H1 (cell line): Measurements from ENCODE around the gene ZAR1L.

ENCODE experiments used
- CEBPB ChIP-seq: IDR thresholded peaks from 2 replicates; pipeline ENCODE4 v1.6.1; 2012; ENCODE audit warnings: low read depth, low read length
- GABPA ChIP-seq: IDR thresholded peaks from 2 replicates; pipeline ENCODE4 v1.6.1; 2011; ENCODE audit warnings: mild to moderate bottlenecking, low read length, moderate library complexity, borderline replicate concordance; ENCODE audit not compliant: insufficient read depth
- HDAC2 ChIP-seq, 2 experiments: fragments of 300-600 bp in 1 of 2; sonication (generic) in 1 of 2; IDR thresholded peaks; 2 replicates each; pipeline ENCODE4 v1.6.1; 2011 to 2012; ENCODE audit warnings: low read depth in 2 of 2, low read length in 2 of 2, mild to moderate bottlenecking in 2 of 2, moderate library complexity in 2 of 2, borderline replicate concordance in 1 of 2, inconsistent platforms in 1 of 2
- PHF8 ChIP-seq: fragments of 200-600 bp; sonication (generic); conservative IDR thresholded peaks from 2 replicates; pipeline ENCODE4 v1.7.1; 2012; ENCODE audit warnings: low read depth, mild to moderate bottlenecking, inconsistent platforms, low read length, moderate library complexity
- POLR2A ChIP-seq, 2 experiments: IDR thresholded peaks; 1 replicate in 1 of 2; 2 replicates in 1 of 2; pipeline ENCODE4 v1.6.1; 2011; ENCODE audit warnings: low read depth in 2 of 2, low read length in 2 of 2, mild to moderate bottlenecking in 2 of 2; ENCODE audit errors: control extremely low read depth in 1 of 2
- POLR2AphosphoS5 ChIP-seq: IDR thresholded peaks from 2 replicates; pipeline ENCODE4 v1.6.1; 2011; ENCODE audit warnings: low read depth, low read length
- SAP30 ChIP-seq: fragments of 300-600 bp; sonication (generic); IDR thresholded peaks from 2 replicates; pipeline ENCODE4 v1.7.1; 2012; ENCODE audit warnings: low read length, moderate library complexity, mild to moderate bottlenecking, inconsistent platforms; ENCODE audit not compliant: insufficient read depth, insufficient replicate concordance
- SIN3A ChIP-seq, 2 experiments: IDR thresholded peaks in 1 of 2; conservative IDR thresholded peaks in 1 of 2; 2 replicates each; pipeline ENCODE4 v1.6.1; 2011 to 2012; ENCODE audit warnings: low read length in 2 of 2, improper control_type of control experiment in 1 of 2, low read depth in 1 of 2, mild to moderate bottlenecking in 1 of 2
- SP1 ChIP-seq: IDR thresholded peaks from 2 replicates; pipeline ENCODE4 v1.6.1; 2011; ENCODE audit warnings: low read depth, low read length
- TAF1 ChIP-seq: IDR thresholded peaks from 2 replicates; pipeline ENCODE4 v1.6.1; 2011; ENCODE audit warnings: mild to moderate bottlenecking, low read depth, low read length
- TF ChIP-seq, protein P1 (sequence below), 3 experiments: IDR thresholded peaks; 1 replicate in 2 of 3; 2 replicates in 1 of 3; pipeline versions ENCODE4 v1.5.1 to v1.6.1; 2011; ENCODE audit warnings: low read length in 3 of 3, mild to moderate bottlenecking in 3 of 3, inconsistent platforms in 2 of 3, low read depth in 1 of 3, moderate library complexity in 1 of 3; ENCODE audit not compliant: insufficient read depth in 1 of 3; ENCODE audit errors: control extremely low read depth in 1 of 3
- TF ChIP-seq, protein P2 (sequence below): IDR thresholded peaks from 2 replicates; pipeline ENCODE4 v1.6.1; 2011; ENCODE audit warnings: low read depth, mild to moderate bottlenecking, low read length; ENCODE audit not compliant: insufficient read depth

DNA sequence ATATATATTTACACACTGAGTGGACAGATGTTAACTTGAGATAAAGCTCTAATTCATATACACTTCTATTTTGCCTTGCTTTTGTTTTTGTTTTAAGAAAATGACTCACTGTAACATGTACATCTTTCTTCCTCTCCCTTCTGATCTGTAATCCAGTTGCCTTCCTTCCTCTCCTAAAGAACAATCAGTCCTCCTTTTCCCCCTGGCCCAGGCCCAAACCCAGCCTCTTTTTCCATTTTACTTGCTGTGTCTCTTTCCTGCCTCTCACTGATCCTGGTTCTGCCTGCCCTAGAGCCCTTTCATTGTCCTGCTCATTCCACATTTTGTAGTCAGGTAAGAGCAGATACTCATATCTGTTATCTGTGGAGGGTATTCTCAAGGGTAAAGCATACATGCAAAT lies 50.8 kb downstream of the ZAR1L start:
- TF ChIP-seq TAF1 (no peak), POLR2AphosphoS5 (no peak), CEBPB (no peak), HDAC2 (IDR thresholded peaks at IDR 0.05; ENCODE audit: borderline replicate concordance in 1 of 2, low read depth in 2 of 2, low read length in 2 of 2) (no peak), SAP30 (no peak), GABPA (no peak), SP1 (no peak), PHF8 (no peak), POLR2A (IDR thresholded peaks at IDR 0.05; ENCODE audit: control extremely low read depth in 1 of 2, low read depth in 2 of 2, low read length in 2 of 2) (no peak), SIN3A (conservative IDR thresholded peaks at IDR 0.05 in 1 of 2, IDR thresholded peaks at IDR 0.05 in 1 of 2; ENCODE audit: low read depth in 1 of 2, low read length in 2 of 2) (no peak)
- TF ChIP-seq, protein P1, sequence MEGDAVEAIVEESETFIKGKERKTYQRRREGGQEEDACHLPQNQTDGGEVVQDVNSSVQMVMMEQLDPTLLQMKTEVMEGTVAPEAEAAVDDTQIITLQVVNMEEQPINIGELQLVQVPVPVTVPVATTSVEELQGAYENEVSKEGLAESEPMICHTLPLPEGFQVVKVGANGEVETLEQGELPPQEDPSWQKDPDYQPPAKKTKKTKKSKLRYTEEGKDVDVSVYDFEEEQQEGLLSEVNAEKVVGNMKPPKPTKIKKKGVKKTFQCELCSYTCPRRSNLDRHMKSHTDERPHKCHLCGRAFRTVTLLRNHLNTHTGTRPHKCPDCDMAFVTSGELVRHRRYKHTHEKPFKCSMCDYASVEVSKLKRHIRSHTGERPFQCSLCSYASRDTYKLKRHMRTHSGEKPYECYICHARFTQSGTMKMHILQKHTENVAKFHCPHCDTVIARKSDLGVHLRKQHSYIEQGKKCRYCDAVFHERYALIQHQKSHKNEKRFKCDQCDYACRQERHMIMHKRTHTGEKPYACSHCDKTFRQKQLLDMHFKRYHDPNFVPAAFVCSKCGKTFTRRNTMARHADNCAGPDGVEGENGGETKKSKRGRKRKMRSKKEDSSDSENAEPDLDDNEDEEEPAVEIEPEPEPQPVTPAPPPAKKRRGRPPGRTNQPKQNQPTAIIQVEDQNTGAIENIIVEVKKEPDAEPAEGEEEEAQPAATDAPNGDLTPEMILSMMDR (IDR thresholded peaks at IDR 0.05; ENCODE audit: control extremely low read depth in 1 of 3, insufficient read depth in 1 of 3, low read depth in 1 of 3, low read length in 3 of 3) = no peak
- TF ChIP-seq, protein P2, sequence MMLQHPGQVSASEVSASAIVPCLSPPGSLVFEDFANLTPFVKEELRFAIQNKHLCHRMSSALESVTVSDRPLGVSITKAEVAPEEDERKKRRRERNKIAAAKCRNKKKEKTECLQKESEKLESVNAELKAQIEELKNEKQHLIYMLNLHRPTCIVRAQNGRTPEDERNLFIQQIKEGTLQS = no peak
